GM12873 (cell line): ENCODE results near the gene SGCA.

ENCODE experiments used
- CTCF ChIP-seq: IDR thresholded peaks from 2 replicates; pipeline ENCODE4 v1.5.1; 2012; ENCODE audit warnings: low read depth, mild to moderate bottlenecking, moderate library complexity, low read length, control low read depth; ENCODE audit not compliant: insufficient read depth; ENCODE audit errors: missing control alignments

SGCA gene

GRCh38 chr17:50130559-50131305 lies 35.1 kb upstream of the SGCA start:
- TF ChIP-seq CTCF, result no peak

- no peak for TF ChIP-seq CTCF
Measured at GRCh38 chr17:50132104-50132794, 33.6 kb upstream of the SGCA start.

- TF ChIP-seq CTCF, result no peak
Measured at GRCh38 chr17:50133028-50133768, 32.6 kb upstream of the SGCA start.

GRCh38 chr17:50133769-50134099 lies 32.1 kb upstream of the SGCA start:
- TF ChIP-seq CTCF, result no peak

- TF ChIP-seq CTCF, result no peak
Measured at GRCh38 chr17:50134206-50135110, 31.3 kb upstream of the SGCA start.

GRCh38 chr17:50135316-50136095 lies 30.3 kb upstream of the SGCA start:
- no peak for TF ChIP-seq CTCF
